Measurements from ENCODE around the gene SCGN. TPM values are rescaled to one million over a fixed set of nuclear protein-coding genes. Genes with fewer than 3 reads are reported as not detected.

SCGN gene
- total and polyA plus RNA-seq, 2 of the 4 experiments (the other 2 are of a cell fraction), result not detected

- H2AFZ ChIP-seq (replicated peaks; ENCODE audit: low read length, poor library complexity), result no peak overlapping the region
- no peak overlapping the region for H3K4ac ChIP-seq (ENCODE audit: low read depth, low read length)
- H2BK15ac ChIP-seq (ENCODE audit: low read depth, low read length), result no peak overlapping the region
- H3K9me1 ChIP-seq (ENCODE audit: insufficient read depth, low read length), result no peaks in the 10 kb centered on the region
- no peaks in the 10 kb centered on the region for H3K27me3 ChIP-seq (ENCODE audit: control insufficient read depth, insufficient read depth, low read length)
- intact Hi-C loops (cut with micrococcal nuclease) (no loop called here), in situ Hi-C loops (cut with MboI; ENCODE audit: low sequenced_read_pairs) (no loop called here), dilution Hi-C loops (cut with HindIII; ENCODE audit: low sequenced_read_pairs, unreplicated experiment) (no loop called here)
- H3K23ac ChIP-seq (ENCODE audit: low read depth, low read length), result no peak overlapping the region
- H3K79me1 ChIP-seq (ENCODE audit: low read depth in 1 of 2, low read length in 2 of 2), result no peaks in the 10 kb centered on the region
- no peak overlapping the region for H2BK20ac ChIP-seq (ENCODE audit: low read depth, low read length)
- POLR2A ChIA-PET (ENCODE audit: unreplicated experiment), result no interaction called here
- no peak overlapping the region for H3K4me3 ChIP-seq (ENCODE audit: insufficient read depth, low read depth, low read length)
- H3K18ac ChIP-seq (ENCODE audit: low read depth, low read length), result no peak overlapping the region
- no peak overlapping the region for H3K27ac ChIP-seq (ENCODE audit: insufficient read depth, low read length)
- no peak overlapping the region for H2AK5ac ChIP-seq (ENCODE audit: low read depth, low read length)
- no peak for DNase-seq
- WGBS, 2 experiments (ENCODE audit: extremely low coverage in 2 of 2, insufficient read length in 1 of 2), result no CpG with 5 or more reads among the region's 5 CpGs
- BruUV-seq (replicated peaks), result no TSS peak
- no peaks in the 10 kb centered on the region for H3K36me3 ChIP-seq (ENCODE audit: control insufficient read depth, insufficient read depth, low read length)
- no peak overlapping the region for H3K14ac ChIP-seq (replicated peaks; ENCODE audit: low read depth, low read length)
- no peaks in the 10 kb centered on the region for H3K9me3 ChIP-seq (ENCODE audit: control insufficient read depth, insufficient read depth, low read length)
- H4K8ac ChIP-seq (ENCODE audit: low read depth in 2 of 2, low read length in 2 of 2), result no peak overlapping the region
- no peaks in the 10 kb centered on the region for H3K4me1 ChIP-seq (ENCODE audit: control insufficient read depth, insufficient read depth, low read length)
- ATAC-seq (ENCODE audit: low read depth), result no peak
- TF ChIP-seq MAFK (IDR thresholded peaks at IDR 0.05; ENCODE audit: low read depth, low read length) (no peak), FOS (IDR thresholded peaks at IDR 0.05; ENCODE audit: low read depth, low read length) (no peak), CEBPB (IDR thresholded peaks at IDR 0.05; ENCODE audit: low read depth, low read length) (no peak), CTCF (conservative IDR thresholded peaks at IDR 0.05; ENCODE audit: low read depth, low read length) (no peak), USF2 (IDR thresholded peaks at IDR 0.05; ENCODE audit: low read depth, low read length) (no peak), BHLHE40 (IDR thresholded peaks at IDR 0.05; ENCODE audit: low read depth, low read length) (no peak), POLR2A (IDR thresholded peaks at IDR 0.05; ENCODE audit: low read depth, low read length) (no peak), RCOR1 (IDR thresholded peaks at IDR 0.05; ENCODE audit: insufficient replicate concordance, low read length) (no peak), NFE2L2 (IDR thresholded peaks at IDR 0.05; ENCODE audit: low read depth, low read length) (no peak), SMC3 (IDR thresholded peaks at IDR 0.05; ENCODE audit: low read depth, low read length) (no peak), MXI1 (IDR thresholded peaks at IDR 0.05; ENCODE audit: borderline replicate concordance, low read depth, low read length) (no peak), ELK1 (IDR thresholded peaks at IDR 0.05; ENCODE audit: borderline replicate concordance, low read depth, low read length) (no peak)
- H4K20me1 ChIP-seq (ENCODE audit: insufficient read depth, low read length), result no peaks in the 10 kb centered on the region
- CTCF ChIA-PET, result no interaction called here
- H4K91ac ChIP-seq (ENCODE audit: insufficient read depth, low read depth, low read length), result no peak overlapping the region
- no peak overlapping the region for H3K4me2 ChIP-seq (ENCODE audit: low read depth, low read length)
- no peak overlapping the region for H2AK9ac ChIP-seq (replicated peaks; ENCODE audit: low read depth, low read length, poor library complexity)
- H3K56ac ChIP-seq (ENCODE audit: extremely low read depth, insufficient read depth, low read length), result no peak overlapping the region
- no peak overlapping the region for H2BK5ac ChIP-seq (ENCODE audit: low read depth, low read length, poor library complexity, severe bottlenecking)
- no peak overlapping the region for H4K5ac ChIP-seq (ENCODE audit: low read depth, low read length)
- H2BK120ac ChIP-seq (ENCODE audit: low read depth, low read length), result no peak overlapping the region
- no peak overlapping the region for H3K9ac ChIP-seq (ENCODE audit: low read depth, low read length)
Measured at GRCh38 chr6:25685896-25686295, 33.9 kb downstream of the SCGN start.
